SHP77 (cell line): ENCODE results near the gene SLC10A6.
"Not testable (repeated sequence)": the region's sequence is repeated elsewhere in the genome, so short reads cannot be mapped to it uniquely, and the experiment has no call there.

Source experiments
- DNase-seq, 2 experiments: peaks; one replicate each; lab custom pipeline; 2025; lab: John Stamatoyannopoulos, UW

The SLC10A6 gene

GRCh38 chr4:86848732-86849619, at the start of gene SLC10A6:
SLC10A6 (minus strand) TSS chr4:86849384; CDS start chr4:86849115, 269 bp downstream.
- DNase-seq, result no peak

- DNase-seq, result peak; percentile 7 to 24
These were observed 49.4 kb upstream of the SLC10A6 start for GRCh38 chr4:86898562-86898961.

- no peak for DNase-seq
These were observed 47.4 kb upstream of the SLC10A6 start for GRCh38 chr4:86896596-86896995.

GRCh38 chr4:86895692-86896488, 46.7 kb upstream of the SLC10A6 start:
- peak; percentile 62 to 73 for DNase-seq

GRCh38 chr4:86894455-86894854, 45.3 kb upstream of the SLC10A6 start:
- no peak for DNase-seq

- DNase-seq, result no peak
These were observed 44.0 kb upstream of the SLC10A6 start for GRCh38 chr4:86893136-86893535.

GRCh38 chr4:86892636-86892960, 43.4 kb upstream of the SLC10A6 start:
- no peak for DNase-seq

- DNase-seq, result peak; percentile 32 to 72
These were observed 42.8 kb upstream of the SLC10A6 start, which contains the start of gene C4orf36 for GRCh38 chr4:86891762-86892635. C4orf36 (minus strand) TSS chr4:86892422; CDS start chr4:86891520, 902 bp downstream.

- no peak for DNase-seq
These were observed 41.6 kb upstream of the SLC10A6 start for GRCh38 chr4:86890790-86891189.

GRCh38 chr4:86879641-86880040, 30.5 kb upstream of the SLC10A6 start:
- no peak for DNase-seq

- DNase-seq, result no peak
These were observed 29.5 kb upstream of the SLC10A6 start for GRCh38 chr4:86878640-86879039.

GRCh38 chr4:86876894-86877685, 27.9 kb upstream of the SLC10A6 start:
- DNase-seq, result no peak

GRCh38 chr4:86875436-86875835, 26.3 kb upstream of the SLC10A6 start:
- DNase-seq, result not testable (repeated sequence)

GRCh38 chr4:86872135-86872534, 23.0 kb upstream of the SLC10A6 start:
- no peak for DNase-seq

GRCh38 chr4:86870442-86871069, 21.4 kb upstream of the SLC10A6 start:
- DNase-seq, result no peak

GRCh38 chr4:86857341-86858052, 8.3 kb upstream of the SLC10A6 start:
- no peak for DNase-seq

- no peak for DNase-seq
These were observed 7.7 kb upstream of the SLC10A6 start for GRCh38 chr4:86856896-86857295.

- DNase-seq, result no peak
These were observed 6.4 kb upstream of the SLC10A6 start for GRCh38 chr4:86855572-86855971.

GRCh38 chr4:86853209-86853608, 4.0 kb upstream of the SLC10A6 start:
- no peak for DNase-seq

GRCh38 chr4:86848136-86848535, 1.0 kb downstream of the SLC10A6 start:
- no peak for DNase-seq
